Esophagus (tissue), 2 donors: ENCODE data around the gene L3MBTL1. TPM values are rescaled to one million over a fixed set of nuclear protein-coding genes. Genes with fewer than 3 reads are reported as not detected.

Source experiments
- H3K27ac ChIP-seq, 2 donors: one replicate each; pipeline ENCODE4 v1.5.1; 2013; ENCODE audit warnings: low read depth in 2 of 2, mild to moderate bottlenecking in 2 of 2, inconsistent platforms in 1 of 2, low read length in 1 of 2, moderate library complexity in 1 of 2
- H3K27me3 ChIP-seq, 2 donors: one replicate each; pipeline ENCODE4 v1.6.1; 2013; ENCODE audit warnings: low read length in 2 of 2, control low read depth in 1 of 2, mild to moderate bottlenecking in 1 of 2; ENCODE audit not compliant: insufficient read depth in 2 of 2, control insufficient read depth in 1 of 2
- H3K36me3 ChIP-seq, 2 donors: one replicate each; pipeline ENCODE4 v1.6.1; 2013; ENCODE audit warnings: low read length in 1 of 2; ENCODE audit not compliant: control insufficient read depth in 2 of 2, insufficient read depth in 2 of 2
- H3K4me1 ChIP-seq, 2 donors: one replicate each; pipeline ENCODE4 v1.6.1; 2013; ENCODE audit warnings: low read length in 1 of 2; ENCODE audit not compliant: control insufficient read depth in 2 of 2, insufficient read depth in 2 of 2
- H3K4me3 ChIP-seq, 2 donors: one replicate each; pipeline ENCODE4 v1.5.1; 2013; ENCODE audit warnings: low read length in 2 of 2, mild to moderate bottlenecking in 2 of 2, low read depth in 1 of 2, moderate library complexity in 1 of 2
- H3K9me3 ChIP-seq, 2 donors: one replicate each; pipeline ENCODE4 v1.6.1; 2013; ENCODE audit warnings: mild to moderate bottlenecking in 2 of 2, low read depth in 1 of 2, low read length in 1 of 2, moderate library complexity in 1 of 2; ENCODE audit not compliant: control insufficient read depth in 2 of 2, insufficient read depth in 1 of 2
- WGBS, 2 donors: extraction: QIAGEN DNeasy Blood & Tissue Kit; methylation state at CpG; one replicate each; pipeline ENCODE4 v1.1.7; 2013; 5-methylcytosine and 5-hydroxymethylcytosine counted together
- polyA plus RNA-seq, 2 donors: library from polyadenylated mRNA; stranded (reverse); fragments of 200-250 nt; gene quantifications; one replicate each; pipeline ENCODE4 v1.2.3, GENCODE V29; 2013
- donor health status: healthy with polysubstance abuse.
- donor health status: Bipolar disorder and iron deficiency.

Gene L3MBTL1
- polyA plus RNA-seq, 2 donors = 2.8 to 10.3 TPM

DNA sequence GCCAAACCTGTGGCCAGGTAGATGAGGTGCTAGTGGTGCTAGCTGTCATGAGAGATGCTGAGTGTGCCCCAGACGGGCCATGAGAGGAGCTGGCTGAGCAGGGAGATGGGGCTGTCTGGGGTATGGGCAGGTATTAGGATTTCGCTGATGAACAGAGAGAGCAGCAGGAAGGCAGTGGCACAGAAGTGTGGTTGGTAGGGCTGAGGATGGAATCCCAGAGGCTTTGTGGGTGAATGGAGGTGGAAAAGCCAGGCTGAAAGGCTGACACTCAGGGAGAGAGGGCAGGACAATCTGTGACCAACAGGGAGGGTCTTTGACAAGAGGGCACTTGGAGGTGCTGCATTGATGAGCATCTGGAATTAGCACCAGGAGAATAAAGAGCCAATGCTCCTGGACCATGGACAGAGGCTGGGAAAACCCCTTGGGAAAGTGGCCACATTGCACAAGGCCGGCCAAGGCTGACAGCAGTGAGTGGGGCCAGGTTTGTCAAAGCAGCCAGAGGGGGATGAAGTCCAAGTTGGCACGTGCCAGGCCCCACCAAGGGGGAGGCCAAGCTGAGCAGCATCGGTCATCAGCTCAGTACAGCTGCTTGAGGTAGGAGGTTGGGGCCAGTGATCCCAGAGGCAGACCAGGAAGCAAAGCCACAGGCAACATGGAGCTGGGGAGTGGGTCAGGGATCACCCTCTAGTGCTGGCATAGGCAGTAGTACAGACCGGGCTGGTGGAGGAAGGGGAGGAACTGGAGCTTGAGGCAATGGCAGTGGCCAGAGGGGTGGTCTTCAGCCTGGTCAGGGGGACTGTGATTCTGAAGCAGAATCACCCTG, 31.6 kb downstream of the L3MBTL1 start:
- 67 to 76% methylated on average over 6 of the region's 6 CpGs for WGBS, 2 donors
- H3K4me3 ChIP-seq = no peak overlapping the region
- peaks cover 0 to 2% of the 10 kb centered on the region in 2 donors for H3K4me1 ChIP-seq
- H3K27me3 ChIP-seq = no peaks in the 10 kb centered on the region
- no peaks in the 10 kb centered on the region for H3K9me3 ChIP-seq
- H3K36me3 ChIP-seq = peaks cover 6 to 16% of the 10 kb centered on the region in 2 donors
- no peak overlapping the region for H3K27ac ChIP-seq

DNA sequence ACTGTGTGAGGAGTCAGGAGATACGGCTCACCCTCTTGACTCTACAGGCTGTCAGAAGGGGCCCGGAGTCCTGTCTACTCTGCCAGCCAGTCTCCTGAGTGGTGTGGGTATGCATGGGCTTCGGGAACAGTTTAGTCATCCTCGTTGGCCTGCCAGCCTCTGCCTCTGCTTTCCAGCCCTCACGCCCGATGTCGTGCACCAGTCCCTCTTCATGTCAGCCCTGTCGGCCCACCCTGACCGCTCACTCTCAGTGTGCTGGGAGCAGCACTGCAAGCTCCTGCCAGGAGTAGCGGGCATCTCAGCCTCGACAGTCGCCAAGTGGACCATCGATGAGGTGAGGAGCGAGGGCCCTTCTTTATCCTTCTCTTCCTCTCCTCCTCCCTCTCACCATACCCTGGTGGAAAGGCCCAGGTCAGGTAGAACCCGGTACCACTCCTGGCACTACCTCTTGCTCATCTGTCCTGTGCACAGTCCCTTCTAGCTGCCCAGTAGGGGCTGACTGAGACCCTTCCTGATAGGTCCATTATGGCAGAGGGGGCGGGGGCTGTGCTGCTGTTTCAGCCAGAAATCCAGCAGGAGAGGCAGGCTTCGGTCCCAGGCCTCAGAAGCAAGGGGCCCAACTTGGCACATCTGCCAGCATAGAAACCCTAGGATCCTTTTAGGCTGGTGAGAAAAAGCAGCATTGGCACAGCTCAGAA, 32.6 kb downstream of the L3MBTL1 start:
- Histone ChIP-seq H3K4me3 (no peak overlapping the region), H3K27ac (no peak overlapping the region), H3K27me3 (no peaks in the 10 kb centered on the region), H3K36me3 (peaks cover 6 to 10% of the 10 kb centered on the region in 2 donors), H3K9me3 (no peaks in the 10 kb centered on the region), H3K4me1 (peaks cover 0 to 2% of the 10 kb centered on the region in 2 donors)
- 88 to 92% methylated on average over 17 of the region's 17 CpGs for WGBS, 2 donors

GRCh38 chr20:43540673-43541060, 33.2 kb downstream of the L3MBTL1 start:
- Histone ChIP-seq H3K9me3 (no peaks in the 10 kb centered on the region), H3K36me3 (peaks cover 6 to 7% of the 10 kb centered on the region in 2 donors), H3K4me3 (no peak overlapping the region), H3K27ac (no peak overlapping the region), H3K4me1 (peaks cover 0 to 2% of the 10 kb centered on the region in 2 donors), H3K27me3 (no peaks in the 10 kb centered on the region)
- 91 to 93% methylated on average over 7 of the region's 7 CpGs for WGBS, 2 donors

DNA sequence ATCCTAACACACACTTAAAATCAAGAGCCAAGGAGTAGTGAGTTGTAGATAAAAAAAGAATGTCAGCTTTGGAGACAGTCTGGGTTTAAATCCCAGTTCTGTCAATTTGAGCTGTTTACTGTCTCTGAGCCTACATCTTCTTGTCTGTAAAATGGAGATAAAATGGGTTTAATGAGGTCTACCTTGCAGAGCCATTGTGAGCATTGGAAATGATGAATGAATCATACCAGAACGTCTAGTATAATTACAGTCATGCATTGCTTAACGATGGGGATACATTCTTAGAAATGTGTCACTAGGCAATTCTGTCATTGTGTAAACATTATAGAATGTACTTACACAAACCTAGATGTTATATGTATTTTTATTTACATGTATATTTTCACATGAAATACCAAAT, 33.7 kb downstream of the L3MBTL1 start:
- Histone ChIP-seq H3K9me3 (no peaks in the 10 kb centered on the region), H3K36me3 (peaks cover 5 to 6% of the 10 kb centered on the region in 2 donors), H3K27me3 (no peaks in the 10 kb centered on the region), H3K4me1 (peaks cover 0 to 2% of the 10 kb centered on the region in 2 donors), H3K27ac (no peak overlapping the region), H3K4me3 (no peak overlapping the region)
- 32 to 45% methylated on average over 2 of the region's 2 CpGs for WGBS, 2 donors

DNA sequence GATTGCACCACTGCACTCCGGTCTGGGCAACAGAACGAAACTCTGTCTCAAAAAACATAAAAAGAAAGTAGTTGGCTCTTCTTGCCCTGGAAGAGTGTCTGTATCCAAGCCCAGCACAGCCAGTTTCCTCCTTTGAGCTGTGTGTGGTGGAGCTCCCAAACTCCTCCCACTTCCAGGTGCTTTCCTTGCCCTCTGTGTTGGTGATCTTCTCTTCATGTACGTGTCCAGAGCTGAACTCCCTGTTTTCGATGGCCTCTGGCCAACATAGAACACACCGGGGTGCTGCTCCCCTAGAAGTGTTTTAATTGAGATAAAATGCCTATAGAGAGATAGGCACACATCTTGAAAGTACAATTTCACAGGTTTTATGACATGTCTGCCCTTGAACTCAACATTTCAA, 34.7 kb downstream of the L3MBTL1 start:
- Histone ChIP-seq H3K9me3 (no peaks in the 10 kb centered on the region), H3K4me1 (peaks cover 0 to 2% of the 10 kb centered on the region in 2 donors), H3K27ac (no peak overlapping the region), H3K4me3 (no peak overlapping the region), H3K36me3 (peaks cover 5 to 6% of the 10 kb centered on the region in 2 donors), H3K27me3 (no peaks in the 10 kb centered on the region)
- WGBS, 2 donors = 78 to 87% methylated on average over 5 of the region's 5 CpGs

DNA sequence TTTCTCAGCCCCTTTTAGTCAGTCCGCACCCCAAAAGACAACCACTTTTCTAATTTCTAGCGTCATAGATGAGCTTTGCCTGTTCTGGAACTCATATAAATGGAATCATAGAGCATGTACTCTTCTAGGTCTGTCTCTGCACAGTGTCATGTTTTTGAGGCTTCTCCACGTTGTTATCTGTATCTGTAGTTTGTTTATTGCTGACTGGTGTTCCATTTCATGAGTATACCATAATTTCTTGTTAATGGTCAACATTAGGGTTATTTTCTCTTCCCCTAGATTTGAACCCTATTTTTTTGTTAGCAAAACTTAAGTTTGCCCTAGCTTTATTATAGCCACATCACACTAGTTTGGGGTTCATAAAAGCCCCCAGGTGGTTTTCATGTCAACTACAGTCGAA, 35.2 kb downstream of the L3MBTL1 start:
- H3K4me1 ChIP-seq = peaks cover 0 to 2% of the 10 kb centered on the region in 2 donors
- H3K4me3 ChIP-seq = no peak overlapping the region
- 74 to 80% methylated on average over 4 of the region's 4 CpGs for WGBS, 2 donors
- H3K36me3 ChIP-seq = peaks cover 5 to 6% of the 10 kb centered on the region in 2 donors
- no peaks in the 10 kb centered on the region for H3K9me3 ChIP-seq
- H3K27me3 ChIP-seq = no peaks in the 10 kb centered on the region
- H3K27ac ChIP-seq = no peak overlapping the region

DNA sequence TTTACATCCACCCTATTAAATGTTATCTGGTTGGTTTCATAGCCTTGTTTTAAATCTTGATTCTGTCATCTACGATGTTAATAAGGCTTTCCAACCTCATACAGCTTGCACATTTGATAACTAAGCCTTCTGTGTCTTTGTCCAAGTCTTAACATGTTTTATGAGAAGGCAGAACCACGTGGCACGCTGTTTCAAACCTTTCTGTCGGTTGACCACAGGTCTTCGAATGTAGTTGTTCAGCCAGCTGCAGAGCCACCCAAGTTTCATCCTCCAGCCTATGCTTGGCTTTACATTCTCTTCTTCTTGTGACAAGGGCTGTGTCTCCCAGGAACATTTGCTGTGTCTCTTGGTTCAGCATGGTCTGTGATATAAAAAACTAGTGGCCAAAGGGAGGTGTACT, 35.6 kb downstream of the L3MBTL1 start:
- H3K36me3 ChIP-seq = peaks cover 6% of the 10 kb centered on the region in 2 donors
- no peaks in the 10 kb centered on the region for H3K27me3 ChIP-seq
- no peak overlapping the region for H3K4me3 ChIP-seq
- peaks cover 0 to 2% of the 10 kb centered on the region in 2 donors for H3K4me1 ChIP-seq
- 81 to 83% methylated on average over 5 of the region's 5 CpGs for WGBS, 2 donors
- H3K9me3 ChIP-seq = peaks cover 0 to under 1% of the 10 kb centered on the region in 2 donors
- H3K27ac ChIP-seq = no peak overlapping the region

DNA sequence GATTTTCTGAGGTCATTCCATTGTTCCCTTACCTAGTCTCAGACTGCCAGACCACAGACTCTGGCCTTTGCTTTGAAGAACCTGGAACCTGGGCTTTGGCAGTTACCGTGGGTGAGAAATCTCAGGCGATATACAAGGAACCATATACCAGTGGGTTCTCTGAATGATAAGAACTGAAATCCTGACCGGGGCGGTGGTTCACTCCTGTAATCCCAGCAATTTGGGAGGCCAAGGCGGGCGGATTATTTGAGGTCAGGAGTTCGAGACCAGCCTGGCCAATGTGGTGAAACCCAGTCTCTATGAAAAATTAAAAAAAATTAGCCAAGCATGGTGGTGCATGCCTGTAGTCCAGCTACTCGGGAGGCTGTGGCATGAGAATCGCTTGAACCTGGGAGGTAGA, 37.0 kb downstream of the L3MBTL1 start:
- H3K27me3 ChIP-seq = no peaks in the 10 kb centered on the region
- H3K36me3 ChIP-seq = peaks cover 6 to 7% of the 10 kb centered on the region in 2 donors
- no peak overlapping the region for H3K4me3 ChIP-seq
- no peaks in the 10 kb centered on the region for H3K4me1 ChIP-seq
- peaks cover 0 to 3% of the 10 kb centered on the region in 2 donors for H3K9me3 ChIP-seq
- no peak overlapping the region for H3K27ac ChIP-seq
- WGBS, 2 donors = 89 to 93% methylated on average over 9 of the region's 9 CpGs

- Histone ChIP-seq H3K36me3 (peaks cover 2 to 3% of the 10 kb centered on the region in 2 donors), H3K9me3 (peaks cover 0 to 3% of the 10 kb centered on the region in 2 donors), H3K4me1 (no peaks in the 10 kb centered on the region), H3K27me3 (no peaks in the 10 kb centered on the region), H3K4me3 (no peak overlapping the region), H3K27ac (no peak overlapping the region)
- WGBS, 2 donors = 83 to 92% methylated on average over 4 of the region's 4 CpGs
These were observed 38.5 kb downstream of the L3MBTL1 start for GRCh38 chr20:43545837-43546578.
